Astrocyte (in vitro differentiated cells and primary cell): ENCODE measurements around the gene SPDYE17. TPM values are rescaled to one million over a fixed set of nuclear protein-coding genes. Genes with fewer than 3 reads are reported as not detected.
A peak's percentile ranks its signal among the peaks of the same experiment; 100 is the strongest.
"Not testable (repeated sequence)": the region's sequence is repeated elsewhere in the genome, so short reads cannot be mapped to it uniquely, and the experiment has no call there.

Experiments used
- DNase-seq: peaks from one replicate; pipeline ENCODE4 v3.0.0-alpha.2; 2010; ENCODE audit warnings: low read depth
- FAIRE-seq: peaks from 2 replicates; lab custom pipeline; 2011; peaks lifted over from hg19 to GRCh38; lab: Jason Lieb, UNC
- H2AFZ ChIP-seq: 2 replicates; pipeline ENCODE4 v1.6.0; 2012; ENCODE audit warnings: low read depth, low read length, inconsistent platforms
- H3K27ac ChIP-seq: 2 replicates; pipeline ENCODE4 v1.5.1; 2011; ENCODE audit warnings: low read depth, low read length, inconsistent platforms
- H3K27me3 ChIP-seq: 2 replicates; pipeline ENCODE4 v1.6.0; 2011; ENCODE audit warnings: low read length, inconsistent platforms; ENCODE audit not compliant: insufficient read depth
- H3K36me3 ChIP-seq: 2 replicates; pipeline ENCODE4 v1.5.1; 2011; ENCODE audit warnings: low read length, inconsistent platforms; ENCODE audit not compliant: insufficient read depth
- H3K4me1 ChIP-seq: 2 replicates; pipeline ENCODE4 v1.5.1; 2011; ENCODE audit warnings: low read length, inconsistent platforms; ENCODE audit not compliant: insufficient read depth
- H3K4me2 ChIP-seq: 2 replicates; pipeline ENCODE4 v1.6.0; 2012; ENCODE audit warnings: low read length, inconsistent platforms
- H3K4me3 ChIP-seq: 2 replicates; pipeline ENCODE4 v1.5.1; 2011; ENCODE audit warnings: low read depth, mild to moderate bottlenecking, low read length, inconsistent platforms; ENCODE audit not compliant: insufficient read depth
- H3K79me2 ChIP-seq: 2 replicates; pipeline ENCODE4 v1.6.0; 2012; ENCODE audit warnings: mild to moderate bottlenecking, low read length, inconsistent platforms; ENCODE audit not compliant: insufficient read depth
- H3K9ac ChIP-seq: 2 replicates; pipeline ENCODE4 v1.6.0; 2012; ENCODE audit warnings: mild to moderate bottlenecking, low read length, inconsistent platforms
- H3K9me3 ChIP-seq: 2 replicates; pipeline ENCODE4 v1.5.1; 2012; ENCODE audit warnings: low read depth, mild to moderate bottlenecking, low read length, inconsistent platforms; ENCODE audit not compliant: insufficient read depth
- H4K20me1 ChIP-seq: 2 replicates; pipeline ENCODE4 v1.6.0; 2012; ENCODE audit warnings: low read length, inconsistent platforms; ENCODE audit not compliant: insufficient read depth
- H3K27ac Mint-ChIP-seq: one replicate; pipeline ENCODE4 v1.8.0; 2021; ENCODE audit warnings: mild to moderate bottlenecking, mixed read lengths; ENCODE audit not compliant: unreplicated experiment
- H3K27me3 Mint-ChIP-seq: one replicate; pipeline ENCODE4 v1.8.0; 2021; ENCODE audit warnings: low read depth, mixed read lengths; ENCODE audit not compliant: unreplicated experiment
- H3K36me3 Mint-ChIP-seq: one replicate; pipeline ENCODE4 v1.8.0; 2021; ENCODE audit warnings: low read depth, mixed read lengths; ENCODE audit not compliant: unreplicated experiment
- H3K4me1 Mint-ChIP-seq: one replicate; pipeline ENCODE4 v1.8.0; 2021; ENCODE audit warnings: low read depth, mixed read lengths; ENCODE audit not compliant: unreplicated experiment
- H3K4me3 Mint-ChIP-seq: one replicate; pipeline ENCODE4 v1.8.0; 2021; ENCODE audit warnings: mild to moderate bottlenecking, moderate library complexity, mixed read lengths; ENCODE audit not compliant: unreplicated experiment
- H3K9me3 Mint-ChIP-seq: one replicate; pipeline ENCODE4 v1.8.0; 2021; ENCODE audit warnings: mild to moderate bottlenecking, mixed read lengths; ENCODE audit not compliant: unreplicated experiment
- CTCF ChIP-seq: IDR thresholded peaks from 2 replicates; pipeline ENCODE4 v1.5.1; 2011; ENCODE audit warnings: low read depth, mild to moderate bottlenecking, inconsistent platforms, low read length, moderate library complexity; ENCODE audit not compliant: insufficient read depth
- EZH2 ChIP-seq: IDR thresholded peaks from 2 replicates; pipeline ENCODE4 v1.6.1; 2012; ENCODE audit warnings: mild to moderate bottlenecking, low read length, inconsistent platforms; ENCODE audit not compliant: insufficient read depth
- total RNA-seq: library from RNA; stranded (reverse); gene quantifications from 2 replicates; pipeline ENCODE4 v1.2.1, GENCODE V29; 2021

Gene SPDYE17
- total RNA-seq, 1 donor from 2014 or later = not detected

- no peak for FAIRE-seq
- TF ChIP-seq CTCF (no peak), EZH2 (no peak)
These were observed 33.9 kb downstream of the SPDYE17 start for GRCh38 chr7:76998285-76998589.

GRCh38 chr7:76997381-76998284, 34.5 kb downstream of the SPDYE17 start:
- no peaks in the 10 kb centered on the region for H3K9me3 ChIP-seq
- H2AFZ ChIP-seq = no peak overlapping the region
- peaks cover 14% of the 10 kb centered on the region for H4K20me1 ChIP-seq
- H3K36me3 ChIP-seq = no peaks in the 10 kb centered on the region
- H3K9ac ChIP-seq = no peak overlapping the region
- TF ChIP-seq CTCF = no peak
- TF ChIP-seq EZH2 = no peak
- H3K27me3 ChIP-seq = no peaks in the 10 kb centered on the region
- no peak overlapping the region for H3K4me3 ChIP-seq
- no peak overlapping the region for H3K4me3 Mint-ChIP-seq
- no peaks in the 10 kb centered on the region for H3K79me2 ChIP-seq
- no peaks in the 10 kb centered on the region for H3K27me3 Mint-ChIP-seq
- H3K4me1 Mint-ChIP-seq = no peaks in the 10 kb centered on the region
- H3K4me1 ChIP-seq = no peaks in the 10 kb centered on the region
- DNase-seq (no peak), FAIRE-seq (peak; percentile 59)
- H3K27ac Mint-ChIP-seq = no peak overlapping the region
- no peaks in the 10 kb centered on the region for H3K9me3 Mint-ChIP-seq
- no peaks in the 10 kb centered on the region for H3K36me3 Mint-ChIP-seq
- no peak overlapping the region for H3K27ac ChIP-seq
- H3K4me2 ChIP-seq = no peak overlapping the region

More at GRCh38 chr7:76998285-76998589, 33.9 kb downstream of the SPDYE17 start:
- DNase-seq = no peak
- Histone ChIP-seq H3K27me3 (no peaks in the 10 kb centered on the region), H4K20me1 (peaks cover 14% of the 10 kb centered on the region), H3K4me1 (no peaks in the 10 kb centered on the region), H3K9ac (no peak overlapping the region), H3K79me2 (no peaks in the 10 kb centered on the region), H3K36me3 (no peaks in the 10 kb centered on the region), H3K4me3 (no peak overlapping the region), H3K27ac (no peak overlapping the region), H2AFZ (no peak overlapping the region), H3K9me3 (no peaks in the 10 kb centered on the region), H3K4me2 (no peak overlapping the region)
- Mint-ChIP-seq H3K27me3 (no peaks in the 10 kb centered on the region), H3K4me3 (no peak overlapping the region), H3K36me3 (peaks cover 2% of the 10 kb centered on the region), H3K4me1 (no peaks in the 10 kb centered on the region), H3K9me3 (no peaks in the 10 kb centered on the region), H3K27ac (no peak overlapping the region)

GRCh38 chr7:76996932-76997331, 35.2 kb downstream of the SPDYE17 start:
- peak; percentile 78 for FAIRE-seq
- H3K4me2 ChIP-seq, H3K79me2 ChIP-seq, H3K9me3 Mint-ChIP-seq, H3K9ac ChIP-seq, H3K36me3 Mint-ChIP-seq, H3K4me3 Mint-ChIP-seq, H3K27me3 Mint-ChIP-seq, H3K4me1 ChIP-seq, H3K27me3 ChIP-seq, DNase-seq, H3K36me3 ChIP-seq, H3K4me1 Mint-ChIP-seq, H3K27ac ChIP-seq, H3K9me3 ChIP-seq, H3K4me3 ChIP-seq, H2AFZ ChIP-seq, H3K27ac Mint-ChIP-seq: not testable (repeated sequence)
- H4K20me1 ChIP-seq = peaks cover 14% of the 10 kb centered on the region

GRCh38 chr7:76994286-76994685, 37.9 kb downstream of the SPDYE17 start:
- not testable (repeated sequence) for FAIRE-seq

More at GRCh38 chr7:76994286-76994685, 37.9 kb downstream of the SPDYE17 start:
- H3K4me1 Mint-ChIP-seq, H3K27me3 Mint-ChIP-seq, H3K27ac Mint-ChIP-seq, H3K36me3 ChIP-seq, H3K27ac ChIP-seq, H3K79me2 ChIP-seq, H3K27me3 ChIP-seq, H3K4me1 ChIP-seq, H3K9ac ChIP-seq, H3K4me3 Mint-ChIP-seq, H2AFZ ChIP-seq, H3K9me3 ChIP-seq, H3K9me3 Mint-ChIP-seq, H3K4me2 ChIP-seq, H3K36me3 Mint-ChIP-seq, H3K4me3 ChIP-seq, DNase-seq: not testable (repeated sequence)
- H4K20me1 ChIP-seq = peaks cover 14% of the 10 kb centered on the region
